HG03045 (cell line): ENCODE results near the gene SNTG2.

Experiments
- ATAC-seq: cut with Tn5 transposase; IDR thresholded peaks from one replicate; pipeline ENCODE4 v1.9.1; 2021; ENCODE audit warnings: mild to moderate bottlenecking, moderate library complexity; ENCODE audit not compliant: unreplicated experiment

SNTG2 gene

GRCh38 chr2:1045109-1045508 is 94.5 kb downstream of the SNTG2 start:
- peak; percentile 53 for ATAC-seq

- no peak for ATAC-seq
Observed at GRCh38 chr2:1046067-1046466, 95.4 kb downstream of the SNTG2 start.

DNA sequence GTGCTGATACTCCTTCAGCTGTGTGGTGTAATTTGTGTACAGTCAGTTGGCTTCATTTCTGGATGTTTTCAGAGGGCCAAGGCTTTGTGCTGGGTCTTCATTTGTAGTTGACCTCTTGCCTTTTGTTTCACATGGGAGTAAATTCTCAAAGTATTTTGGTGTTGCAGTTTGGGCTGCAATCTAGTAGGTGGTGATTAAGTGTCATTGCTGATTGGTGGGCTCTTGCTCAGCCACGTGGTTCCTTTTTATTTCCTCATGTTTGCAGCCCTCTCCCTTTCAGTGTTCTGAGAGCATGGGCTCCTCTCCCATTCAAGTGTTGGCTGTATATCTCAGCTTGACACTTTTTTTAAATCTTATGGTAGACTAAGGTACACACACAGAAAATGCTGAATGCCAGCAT is 96.8 kb downstream of the SNTG2 start:
- ATAC-seq: no peak

DNA sequence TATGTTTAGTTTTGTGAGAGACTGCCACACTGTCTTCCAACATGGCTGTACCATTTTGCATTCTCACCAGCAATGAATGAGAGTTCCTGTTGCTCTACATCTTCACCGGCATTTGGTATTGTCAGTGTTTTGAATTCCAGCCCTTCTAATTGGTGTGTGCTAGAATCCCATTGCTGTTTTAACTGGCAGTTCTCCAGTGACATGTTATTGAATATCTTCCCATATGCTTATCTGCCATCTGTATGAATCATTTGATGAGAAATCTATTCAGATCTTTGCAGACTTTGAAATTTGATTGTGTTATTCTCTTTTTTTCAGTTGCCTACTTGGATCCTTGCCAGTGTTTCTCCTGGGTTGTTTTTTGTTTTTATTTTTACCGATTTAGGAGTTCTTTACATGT is 99.0 kb downstream of the SNTG2 start:
- ATAC-seq: no peak

DNA sequence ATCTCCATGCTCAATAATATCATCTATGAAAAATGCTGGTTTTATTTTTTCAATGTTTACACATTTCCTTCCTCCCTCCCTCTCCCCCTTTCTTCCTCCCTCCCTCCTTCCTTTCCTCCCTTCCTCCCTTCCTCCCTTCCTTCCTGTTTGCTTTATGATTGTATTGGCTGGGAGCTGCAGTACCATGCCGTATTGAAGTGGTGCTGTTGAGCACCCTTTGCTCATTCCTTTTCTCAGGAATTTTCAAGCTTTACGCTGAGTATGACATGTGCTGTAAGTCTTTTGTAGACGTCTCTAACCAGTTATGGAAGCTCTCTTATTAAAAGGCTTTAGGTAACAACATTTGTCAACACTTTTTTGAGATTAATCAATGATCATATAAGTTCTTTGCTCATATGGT is 100.4 kb downstream of the SNTG2 start:
- no peak for ATAC-seq

DNA sequence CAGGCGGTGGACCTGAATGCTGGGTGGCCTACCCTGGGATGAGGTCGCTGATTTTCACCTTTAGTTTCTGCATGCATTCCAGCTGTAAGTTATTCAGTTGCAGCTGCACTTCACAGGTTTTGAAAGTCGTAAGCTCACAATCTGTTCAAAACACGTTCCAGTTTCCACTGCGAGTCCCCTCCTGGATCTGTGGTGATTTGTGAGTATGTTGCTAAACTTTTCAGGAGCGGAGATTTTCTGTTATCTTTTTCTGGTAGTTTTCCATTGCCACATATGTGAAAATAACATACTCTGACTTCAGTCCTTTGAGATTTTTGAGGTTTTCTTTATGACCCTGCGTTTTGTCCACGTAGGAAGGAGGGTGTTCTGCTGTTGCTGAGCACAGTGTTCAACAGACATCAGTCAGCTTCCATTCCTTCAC is 102.1 kb downstream of the SNTG2 start:
- no peak for ATAC-seq

DNA sequence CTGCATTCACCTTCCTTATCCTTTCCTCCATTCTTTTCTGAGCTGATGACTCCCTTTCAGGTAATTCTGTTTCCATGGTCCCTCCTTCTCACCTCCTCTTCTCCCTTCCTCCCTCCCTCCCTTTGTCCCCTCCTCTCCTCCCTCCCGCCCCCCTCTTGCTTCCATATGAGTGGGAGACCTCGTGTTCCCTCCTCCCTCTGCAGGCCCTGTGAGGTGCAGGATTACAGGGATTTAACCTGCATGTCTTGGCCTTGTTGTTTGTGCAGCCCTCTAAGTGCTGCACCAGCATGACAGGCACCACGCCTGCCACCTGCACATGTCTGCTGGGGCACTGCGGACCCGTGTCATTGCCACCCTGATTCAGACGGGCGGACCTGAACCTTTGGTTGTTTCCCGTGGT is 103.1 kb downstream of the SNTG2 start:
- ATAC-seq: no peak

DNA sequence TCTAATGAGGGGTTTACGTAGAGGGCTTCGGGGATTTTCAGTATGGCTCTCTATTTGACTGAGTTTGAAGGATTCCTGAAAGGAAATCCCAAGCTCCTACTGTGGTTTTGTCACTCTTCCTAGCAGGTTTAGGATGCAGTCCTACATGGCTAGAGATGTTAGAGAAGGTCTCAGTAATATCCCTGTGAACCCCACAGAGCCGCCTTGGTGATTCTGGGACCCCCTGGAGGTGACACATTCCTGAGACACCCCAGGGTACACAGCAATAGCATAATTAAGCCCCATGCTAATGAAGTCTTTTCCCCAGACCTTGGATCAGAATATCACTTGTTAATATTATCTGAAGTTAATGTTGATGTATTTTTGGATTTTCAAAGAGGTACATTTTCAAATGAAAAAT is 103.8 kb downstream of the SNTG2 start:
- ATAC-seq: no peak

GRCh38 chr2:1055014-1055595 is 104.5 kb downstream of the SNTG2 start:
- ATAC-seq: no peak

- no peak for ATAC-seq
Observed at GRCh38 chr2:1060372-1060771, 109.7 kb downstream of the SNTG2 start.

- no peak for ATAC-seq
Observed at GRCh38 chr2:1060987-1061386, 110.3 kb downstream of the SNTG2 start.

- no peak for ATAC-seq
Observed at GRCh38 chr2:1068241-1068640, 117.6 kb downstream of the SNTG2 start.

DNA sequence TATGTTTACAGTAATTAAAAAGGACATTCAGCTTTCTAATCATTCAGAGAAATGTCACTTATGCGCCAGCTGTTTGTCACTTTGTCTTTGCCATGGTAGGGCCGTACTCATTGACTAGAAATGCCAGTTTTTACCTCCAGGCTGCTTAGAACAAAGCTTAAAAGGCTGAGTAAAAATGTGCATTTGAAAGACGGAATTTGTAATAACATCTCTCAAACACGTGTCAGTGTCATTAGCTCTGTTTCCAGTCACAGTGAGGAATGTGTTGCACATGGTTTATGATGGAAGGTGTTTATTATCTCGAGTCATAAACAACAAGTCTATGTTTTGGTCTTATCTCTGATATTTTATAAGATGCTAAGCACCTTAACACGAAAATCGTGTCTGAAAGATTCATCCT is 118.2 kb downstream of the SNTG2 start:
- ATAC-seq: no peak

DNA sequence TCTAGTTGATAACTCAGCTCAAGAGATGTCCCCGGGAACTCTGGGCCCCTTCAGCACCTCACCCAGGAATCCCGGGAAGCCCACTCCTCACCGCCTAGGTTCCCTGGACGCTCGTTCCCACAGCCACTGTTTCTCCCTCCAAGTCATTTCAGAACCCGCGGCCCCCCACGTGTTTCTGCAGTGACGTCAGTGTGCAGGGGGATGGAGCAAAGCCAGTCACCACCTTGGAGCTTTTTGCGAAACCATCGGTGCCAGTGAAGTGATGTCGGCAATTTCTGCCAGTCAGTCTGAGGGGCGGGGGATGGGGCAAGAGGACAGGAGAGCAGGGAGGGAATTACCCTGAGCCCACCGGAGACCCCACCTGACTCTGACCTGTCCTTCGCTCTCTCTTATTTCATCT is 119.2 kb downstream of the SNTG2 start:
- ATAC-seq: no peak

GRCh38 chr2:1070601-1071000 is 120.0 kb downstream of the SNTG2 start:
- ATAC-seq: no peak

- ATAC-seq: no peak
Observed at GRCh38 chr2:1071650-1072049, 121.0 kb downstream of the SNTG2 start.

GRCh38 chr2:1072250-1072649 is 121.6 kb downstream of the SNTG2 start:
- no peak for ATAC-seq

- ATAC-seq: no peak
Observed at GRCh38 chr2:1077911-1078310, 127.3 kb downstream of the SNTG2 start.

GRCh38 chr2:1078326-1078725 is 127.7 kb downstream of the SNTG2 start:
- ATAC-seq: no peak

GRCh38 chr2:1079873-1080799 is 129.5 kb downstream of the SNTG2 start:
- no peak for ATAC-seq

- ATAC-seq: no peak
Observed at GRCh38 chr2:1081451-1082225, 131.0 kb downstream of the SNTG2 start.
